Bronchial epithelial cell (primary cell): ENCODE measurements around the gene CAMTA1. TPM values are rescaled to one million over a fixed set of nuclear protein-coding genes. Genes with fewer than 3 reads are reported as not detected.

Experiments
- DNase-seq: peaks from one replicate; pipeline ENCODE4 v3.0.0-alpha.2; 2010; ENCODE audit warnings: low read depth
- FAIRE-seq: peaks from 2 replicates; lab custom pipeline; 2011; peaks lifted over from hg19 to GRCh38; lab: Jason Lieb, UNC
- H3K27me3 ChIP-seq: 2 replicates; pipeline ENCODE4 v1.5.1; 2011; ENCODE audit warnings: low read length; ENCODE audit not compliant: control insufficient read depth, insufficient read depth
- H3K36me3 ChIP-seq: 2 replicates; pipeline ENCODE4 v1.5.1; 2011; ENCODE audit warnings: low read length; ENCODE audit not compliant: control insufficient read depth, insufficient read depth
- H3K4me3 ChIP-seq: 2 replicates; pipeline ENCODE4 v1.5.1; 2011; ENCODE audit warnings: mild to moderate bottlenecking, low read depth, low read length, control low read depth
- CTCF ChIP-seq: IDR thresholded peaks from 2 replicates; pipeline ENCODE4 v1.5.1; 2011; ENCODE audit warnings: mild to moderate bottlenecking, moderate library complexity, low read length, control low read depth, inconsistent platforms; ENCODE audit not compliant: insufficient read depth, severe bottlenecking
- total RNA-seq: library from RNA; depleted of rRNA; stranded (reverse); fragments of >200 nt; gene quantifications from 2 replicates; pipeline ENCODE4 v1.2.1, GENCODE V29; 2014

The CAMTA1 gene
- total RNA-seq, 1 donor from 2014 or later: 68.2 TPM

- DNase-seq (no peak), FAIRE-seq (no peak)
- Histone ChIP-seq H3K27me3 (peaks cover 4% of the 10 kb centered on the region), H3K4me3 (no peak overlapping the region), H3K36me3 (no peaks in the 10 kb centered on the region)
- no peak for TF ChIP-seq CTCF
Observed at GRCh38 chr1:6905790-6906189, 120.5 kb downstream of the CAMTA1 start.

DNA sequence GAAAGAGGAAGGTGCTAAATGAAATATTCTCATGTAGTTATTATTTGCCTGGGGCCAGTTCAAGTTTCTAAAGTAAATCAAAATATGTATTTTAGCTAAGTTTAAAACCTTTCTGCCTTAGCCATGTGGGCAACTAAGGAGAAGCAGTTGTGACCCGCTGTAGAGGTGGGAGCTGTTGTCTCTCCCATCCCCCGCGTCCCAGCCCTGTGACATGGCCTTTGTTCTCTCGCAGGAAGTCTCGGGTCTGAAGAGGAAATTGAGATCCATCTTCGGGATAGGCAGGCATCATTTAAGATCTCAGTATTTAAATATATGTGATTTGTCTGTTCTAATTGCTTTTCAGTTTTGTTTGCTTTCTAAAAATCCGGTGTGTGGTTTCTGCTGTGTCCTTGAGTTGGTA, 121.5 kb downstream of the CAMTA1 start:
- DNase-seq (no peak), FAIRE-seq (no peak)
- Histone ChIP-seq H3K36me3 (no peaks in the 10 kb centered on the region), H3K4me3 (no peak overlapping the region), H3K27me3 (peaks cover 4% of the 10 kb centered on the region)
- no peak for TF ChIP-seq CTCF

DNA sequence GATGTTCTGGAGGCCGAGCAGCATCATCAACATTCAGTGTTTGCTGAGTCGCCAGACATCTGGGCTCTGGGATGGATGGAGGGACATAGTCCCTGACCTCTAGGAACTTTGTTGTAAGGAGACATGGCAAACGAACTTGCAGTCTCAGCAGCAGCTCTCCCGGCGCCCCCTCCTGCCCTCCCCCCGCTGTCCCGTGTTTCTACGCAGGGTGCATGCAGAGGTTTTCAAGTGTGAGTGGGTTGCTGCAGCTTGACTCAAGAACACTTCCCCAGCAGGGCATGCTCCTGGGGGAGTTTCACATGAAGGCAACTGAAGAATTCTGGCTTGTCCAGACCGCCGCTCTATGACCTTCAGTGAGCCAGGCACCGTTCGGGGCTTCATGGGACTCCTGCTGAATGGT, 121.9 kb downstream of the CAMTA1 start:
- DNase-seq (no peak), FAIRE-seq (no peak)
- Histone ChIP-seq H3K4me3 (no peak overlapping the region), H3K27me3 (peaks cover 4% of the 10 kb centered on the region), H3K36me3 (no peaks in the 10 kb centered on the region)
- no peak for TF ChIP-seq CTCF

DNA sequence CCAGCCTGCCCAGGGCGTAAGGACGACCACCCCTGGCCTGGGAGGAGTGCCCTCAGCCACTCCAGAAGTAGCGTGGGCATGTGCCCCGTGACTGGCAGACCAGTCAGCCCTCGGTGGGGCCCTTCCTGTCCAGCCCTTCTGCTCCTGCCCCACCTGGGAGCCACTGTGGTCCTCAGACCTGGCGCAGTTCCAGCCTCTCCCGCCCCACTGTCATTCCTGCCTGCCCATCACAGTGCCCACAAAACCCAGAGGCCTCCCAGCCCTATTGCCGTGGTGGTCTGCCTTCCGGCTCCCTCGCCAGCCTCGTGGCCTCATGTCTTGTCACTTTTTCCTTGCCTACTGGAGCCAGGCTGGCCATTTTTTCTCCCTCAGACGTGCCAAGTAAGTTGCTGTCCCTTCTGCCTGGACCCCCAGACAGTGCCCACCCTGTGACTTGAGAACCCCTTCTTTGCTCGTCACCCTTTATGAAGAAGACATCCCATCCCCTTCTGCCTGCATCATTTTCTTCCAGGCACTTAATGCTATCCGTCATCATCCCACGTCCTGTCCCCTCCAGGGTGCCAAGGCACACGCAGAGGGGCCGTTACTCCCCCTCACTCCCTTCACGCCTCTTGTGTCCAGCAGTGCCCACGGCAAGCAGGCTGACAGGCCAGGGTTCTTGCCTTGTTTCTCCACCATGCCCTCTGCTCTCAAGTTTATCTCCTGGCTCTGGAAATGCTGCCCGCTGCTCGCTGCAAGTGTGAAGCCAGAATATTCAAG, 122.6 kb downstream of the CAMTA1 start:
- no peak for TF ChIP-seq CTCF
- DNase-seq (no peak), FAIRE-seq (no peak)
- H3K4me3 ChIP-seq: no peak overlapping the region
- peaks cover 4% of the 10 kb centered on the region for H3K27me3 ChIP-seq
- no peaks in the 10 kb centered on the region for H3K36me3 ChIP-seq

GRCh38 chr1:6909401-6909800, 124.1 kb downstream of the CAMTA1 start:
- no peak for DNase-seq

More at GRCh38 chr1:6909401-6909800, 124.1 kb downstream of the CAMTA1 start:
- no peaks in the 10 kb centered on the region for H3K36me3 ChIP-seq
- peaks cover 4% of the 10 kb centered on the region for H3K27me3 ChIP-seq
- no peak for TF ChIP-seq CTCF
- H3K4me3 ChIP-seq: no peak overlapping the region
- FAIRE-seq: no peak
